ENCODE data around the gene VIM. TPM values are rescaled to one million over a fixed set of nuclear protein-coding genes. Genes with fewer than 3 reads are reported as not detected.

VIM gene
- total RNA-seq: 1,000 to 10,000 TPM; 6,350 to 8,587 (median 8,002) TPM

DNA sequence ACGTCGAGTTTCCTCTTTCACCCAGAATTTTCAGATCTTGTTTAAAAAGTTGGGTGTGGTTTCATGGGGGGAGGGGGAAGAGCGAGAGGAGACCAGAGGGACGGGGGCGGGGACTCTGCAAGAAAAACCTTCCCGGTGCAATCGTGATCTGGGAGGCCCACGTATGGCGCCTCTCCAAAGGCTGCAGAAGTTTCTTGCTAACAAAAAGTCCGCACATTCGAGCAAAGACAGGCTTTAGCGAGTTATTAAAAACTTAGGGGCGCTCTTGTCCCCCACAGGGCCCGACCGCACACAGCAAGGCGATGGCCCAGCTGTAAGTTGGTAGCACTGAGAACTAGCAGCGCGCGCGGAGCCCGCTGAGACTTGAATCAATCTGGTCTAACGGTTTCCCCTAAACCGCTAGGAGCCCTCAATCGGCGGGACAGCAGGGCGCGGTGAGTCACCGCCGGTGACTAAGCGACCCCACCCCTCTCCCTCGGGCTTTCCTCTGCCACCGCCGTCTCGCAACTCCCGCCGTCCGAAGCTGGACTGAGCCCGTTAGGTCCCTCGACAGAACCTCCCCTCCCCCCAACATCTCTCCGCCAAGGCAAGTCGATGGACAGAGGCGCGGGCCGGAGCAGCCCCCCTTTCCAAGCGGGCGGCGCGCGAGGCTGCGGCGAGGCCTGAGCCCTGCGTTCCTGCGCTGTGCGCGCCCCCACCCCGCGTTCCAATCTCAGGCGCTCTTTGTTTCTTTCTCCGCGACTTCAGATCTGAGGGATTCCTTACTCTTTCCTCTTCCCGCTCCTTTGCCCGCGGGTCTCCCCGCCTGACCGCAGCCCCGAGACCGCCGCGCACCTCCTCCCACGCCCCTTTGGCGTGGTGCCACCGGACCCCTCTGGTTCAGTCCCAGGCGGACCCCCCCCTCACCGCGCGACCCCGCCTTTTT, at the start of gene VIM:
Gene VIM, plus strand, starts transcription at position 151 of the 925 bp plus-strand sequence. CDS start 1,182 bp downstream, outside the sequence.
- Histone ChIP-seq H3K4me1 (peaks cover 0 to 43% (median 21%) of the 10 kb centered on the region in 4 donors), H3K9me3 (no peaks in the 10 kb centered on the region), H3K27ac (peak within 1 kb of the TSS; percentile 95 to 100 (median 98)), H3K36me3 (peaks cover 5 to 41% (median 10%) of the 10 kb centered on the region in 3 donors), H3K27me3 (no peaks in the 10 kb centered on the region), H3K4me3 (peak within 1 kb of the TSS; percentile 78 to 96 (median 92))
- WGBS, 2 donors: 0 to 1% methylated on average over 69 to 77 of the region's 77 CpGs
- peak; percentile 87 to 88 for DNase-seq (ENCODE audit: low spot score in 2 of 2)
- TF ChIP-seq, protein P1, sequence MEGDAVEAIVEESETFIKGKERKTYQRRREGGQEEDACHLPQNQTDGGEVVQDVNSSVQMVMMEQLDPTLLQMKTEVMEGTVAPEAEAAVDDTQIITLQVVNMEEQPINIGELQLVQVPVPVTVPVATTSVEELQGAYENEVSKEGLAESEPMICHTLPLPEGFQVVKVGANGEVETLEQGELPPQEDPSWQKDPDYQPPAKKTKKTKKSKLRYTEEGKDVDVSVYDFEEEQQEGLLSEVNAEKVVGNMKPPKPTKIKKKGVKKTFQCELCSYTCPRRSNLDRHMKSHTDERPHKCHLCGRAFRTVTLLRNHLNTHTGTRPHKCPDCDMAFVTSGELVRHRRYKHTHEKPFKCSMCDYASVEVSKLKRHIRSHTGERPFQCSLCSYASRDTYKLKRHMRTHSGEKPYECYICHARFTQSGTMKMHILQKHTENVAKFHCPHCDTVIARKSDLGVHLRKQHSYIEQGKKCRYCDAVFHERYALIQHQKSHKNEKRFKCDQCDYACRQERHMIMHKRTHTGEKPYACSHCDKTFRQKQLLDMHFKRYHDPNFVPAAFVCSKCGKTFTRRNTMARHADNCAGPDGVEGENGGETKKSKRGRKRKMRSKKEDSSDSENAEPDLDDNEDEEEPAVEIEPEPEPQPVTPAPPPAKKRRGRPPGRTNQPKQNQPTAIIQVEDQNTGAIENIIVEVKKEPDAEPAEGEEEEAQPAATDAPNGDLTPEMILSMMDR (IDR thresholded peaks at IDR 0.05): peak in 2 of 5 experiments; percentile 46 to 50
- TF ChIP-seq POLR2A (IDR thresholded peaks at IDR 0.05): peak; percentile 37 to 71
- peak; percentile 37 to 94 for TF ChIP-seq EP300 (IDR thresholded peaks at IDR 0.05)

DNA sequence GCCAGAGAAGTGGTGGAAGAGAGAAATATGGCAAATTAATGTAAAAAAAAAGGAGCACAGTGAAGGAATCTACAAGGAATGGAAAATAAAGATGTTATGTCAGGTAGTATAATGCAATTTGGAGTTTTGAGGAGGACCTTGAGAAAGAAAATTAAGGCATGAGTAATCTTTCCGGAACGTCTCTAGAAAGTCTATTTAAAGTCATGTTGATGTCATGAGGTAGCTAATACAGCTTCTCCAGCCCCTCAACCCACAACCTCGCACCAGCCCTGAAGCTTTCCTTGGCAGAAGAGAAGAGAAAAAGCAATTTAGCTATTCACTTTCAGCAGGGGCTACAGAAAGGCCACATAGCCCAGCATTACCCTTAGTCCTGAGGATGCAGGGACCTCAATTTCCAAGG, 49.0 kb upstream of the VIM start:
- Histone ChIP-seq H3K27ac (no peak overlapping the region), H3K27me3 (no peaks in the 10 kb centered on the region), H3K36me3 (no peaks in the 10 kb centered on the region), H3K9me3 (no peaks in the 10 kb centered on the region), H3K4me1 (peaks cover 0 to 28% (median 3%) of the 10 kb centered on the region in 4 donors), H3K4me3 (no peak overlapping the region)
- WGBS, 2 donors: 74 to 76% methylated on average over 3 of the region's 3 CpGs
- TF ChIP-seq POLR2A (IDR thresholded peaks at IDR 0.05) (no peak), EP300 (IDR thresholded peaks at IDR 0.05) (no peak)
- TF ChIP-seq, protein P1 (IDR thresholded peaks at IDR 0.05): no peak
- DNase-seq (ENCODE audit: low spot score in 2 of 2): no peak

- H3K27ac ChIP-seq: no peak overlapping the region
- TF ChIP-seq POLR2A (IDR thresholded peaks at IDR 0.05) (no peak), EP300 (IDR thresholded peaks at IDR 0.05) (no peak)
- TF ChIP-seq, protein P1 (IDR thresholded peaks at IDR 0.05): no peak
- H3K9me3 ChIP-seq: no peaks in the 10 kb centered on the region
- no peaks in the 10 kb centered on the region for H3K36me3 ChIP-seq
- no peaks in the 10 kb centered on the region for H3K27me3 ChIP-seq
- no peak for DNase-seq (ENCODE audit: low spot score in 2 of 2)
- 76 to 82% methylated on average over 5 of the region's 5 CpGs for WGBS, 2 donors
- H3K4me1 ChIP-seq: peaks cover 0 to 14% (median 3%) of the 10 kb centered on the region in 4 donors
- H3K4me3 ChIP-seq: no peak overlapping the region
Observed at GRCh38 chr10:17181110-17181509, 46.9 kb upstream of the VIM start.

GRCh38 chr10:17181751-17182150, 46.3 kb upstream of the VIM start:
- TF ChIP-seq EP300 (IDR thresholded peaks at IDR 0.05) (no peak), POLR2A (IDR thresholded peaks at IDR 0.05) (no peak)
- TF ChIP-seq, protein P1 (IDR thresholded peaks at IDR 0.05): no peak
- H3K4me1 ChIP-seq: peaks cover 0 to 9% (median 3%) of the 10 kb centered on the region in 4 donors
- H3K9me3 ChIP-seq: no peaks in the 10 kb centered on the region
- no peaks in the 10 kb centered on the region for H3K36me3 ChIP-seq
- DNase-seq (ENCODE audit: low spot score in 2 of 2): no peak
- H3K27me3 ChIP-seq: no peaks in the 10 kb centered on the region
- 78 to 82% methylated on average over 3 of the region's 3 CpGs for WGBS, 2 donors
- no peak overlapping the region for H3K27ac ChIP-seq
- no peak overlapping the region for H3K4me3 ChIP-seq

DNA sequence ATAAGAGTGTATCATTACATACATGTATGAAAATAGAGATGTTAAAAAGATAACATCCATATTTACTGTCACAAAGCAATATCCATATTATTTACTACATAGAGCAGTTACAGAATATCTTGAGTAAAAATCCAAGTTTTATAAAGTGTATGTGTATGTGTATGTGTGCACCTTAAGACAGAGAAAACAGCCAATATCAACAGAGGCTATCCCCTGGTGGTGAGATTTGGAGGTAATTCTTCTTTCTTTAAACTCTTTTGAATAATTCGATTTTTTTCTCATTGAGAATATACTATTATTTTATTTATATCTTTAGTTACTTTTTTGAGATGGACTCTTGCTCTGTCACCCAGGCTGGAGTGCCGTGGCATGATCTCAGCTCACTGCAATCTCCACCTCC, 44.9 kb upstream of the VIM start:
- Histone ChIP-seq H3K9me3 (no peaks in the 10 kb centered on the region), H3K4me1 (peaks cover 0 to 9% (median 3%) of the 10 kb centered on the region in 4 donors), H3K4me3 (no peak overlapping the region), H3K27ac (no peak overlapping the region), H3K36me3 (no peaks in the 10 kb centered on the region), H3K27me3 (no peaks in the 10 kb centered on the region)
- WGBS, 2 donors: 92 to 95% methylated on average over 2 of the region's 2 CpGs
- TF ChIP-seq POLR2A (IDR thresholded peaks at IDR 0.05): no peak
- TF ChIP-seq, protein P1 (IDR thresholded peaks at IDR 0.05): peak in 2 of 5 experiments; percentile 8 to 9
- TF ChIP-seq EP300 (IDR thresholded peaks at IDR 0.05): no peak
- no peak for DNase-seq (ENCODE audit: low spot score in 2 of 2)
